ENCODE data around the gene DNMBP. TPM values are rescaled to one million over a fixed set of nuclear protein-coding genes. Genes with fewer than 3 reads are reported as not detected.
A peak's percentile ranks its signal among the peaks of the same experiment; 100 is the strongest.

Gene DNMBP
- total and polyA plus RNA-seq, 2 experiments from 2014 or later, result 12.4 to 18.5 TPM

- WGBS, 2 experiments (ENCODE audit: low coverage in 1 of 2, low lambda C conversion rate in 2 of 2, missing lambda C conversion rate in 2 of 2), result 68 to 80% methylated on average over 4 of the region's 4 CpGs
- Histone ChIP-seq H3K9me3 (ENCODE audit: low read depth) (no peaks in the 10 kb centered on the region), H3K9ac (no peak overlapping the region), H3K27ac (no peak overlapping the region), H3K9me2 (ENCODE audit: insufficient read depth) (no peaks in the 10 kb centered on the region), H3K79me2 (ENCODE audit: insufficient read depth) (peaks cover 100% of the 10 kb centered on the region), H3K4me3 (no peak overlapping the region), H2AFZ (no peak overlapping the region), H3K36me3 (ENCODE audit: low read depth) (no peaks in the 10 kb centered on the region; the same call in 1 of the 2 replicates), H3F3A (ENCODE audit: insufficient read depth) (peaks cover 13% of the 10 kb centered on the region), H3K4me1 (ENCODE audit: insufficient read depth) (peaks cover 27% of the 10 kb centered on the region), H3K27me3 (replicated peaks; ENCODE audit: insufficient read depth) (no peaks in the 10 kb centered on the region), H3K4me2 (ENCODE audit: unreplicated experiment) (no peak overlapping the region), H4K20me1 (ENCODE audit: insufficient read depth) (no peaks in the 10 kb centered on the region)
- in situ Hi-C loops (cut with MboI), result no loop called here
- DNase-seq, result peak; percentile 72
- TF ChIP-seq EZH2phosphoT487 (IDR thresholded peaks at IDR 0.05; ENCODE audit: insufficient read depth, low read depth) (no peak), EZH2 (IDR thresholded peaks at IDR 0.05; ENCODE audit: insufficient read depth, poor library complexity, severe bottlenecking) (no peak)
Measured at GRCh38 chr10:99920901-99921300, 88.8 kb downstream of the DNMBP start.

GRCh38 chr10:99920486-99920885 is 89.3 kb downstream of the DNMBP start:
- Histone ChIP-seq H3K4me3 (no peak overlapping the region), H3K36me3 (ENCODE audit: low read depth) (no peaks in the 10 kb centered on the region; the same call in 1 of the 2 replicates), H3K9ac (no peak overlapping the region), H3K9me3 (ENCODE audit: low read depth) (no peaks in the 10 kb centered on the region), H3F3A (ENCODE audit: insufficient read depth) (peaks cover 14% of the 10 kb centered on the region), H3K27me3 (replicated peaks; ENCODE audit: insufficient read depth) (no peaks in the 10 kb centered on the region), H3K9me2 (ENCODE audit: insufficient read depth) (no peaks in the 10 kb centered on the region), H3K27ac (no peak overlapping the region), H3K79me2 (ENCODE audit: insufficient read depth) (peaks cover 100% of the 10 kb centered on the region), H3K4me1 (ENCODE audit: insufficient read depth) (peaks cover 27% of the 10 kb centered on the region), H3K4me2 (ENCODE audit: unreplicated experiment) (no peak overlapping the region), H4K20me1 (ENCODE audit: insufficient read depth) (no peaks in the 10 kb centered on the region), H2AFZ (no peak overlapping the region)
- in situ Hi-C loops (cut with MboI), result no loop called here
- DNase-seq, result no peak
- WGBS, 2 experiments (ENCODE audit: low coverage in 1 of 2, low lambda C conversion rate in 2 of 2, missing lambda C conversion rate in 2 of 2), result 85 to 91% methylated on average over 5 of the region's 5 CpGs
- TF ChIP-seq EZH2 (IDR thresholded peaks at IDR 0.05; ENCODE audit: insufficient read depth, poor library complexity, severe bottlenecking), result no peak

- Histone ChIP-seq H3K36me3 (ENCODE audit: low read depth) (no peaks in the 10 kb centered on the region; the same call in 1 of the 2 replicates), H4K20me1 (ENCODE audit: insufficient read depth) (no peaks in the 10 kb centered on the region), H3K27ac (peak overlapping the region; percentile 73), H3K4me3 (peak overlapping the region; percentile 49), H3K9me2 (ENCODE audit: insufficient read depth) (no peaks in the 10 kb centered on the region), H3K4me1 (ENCODE audit: insufficient read depth) (peaks cover 27% of the 10 kb centered on the region), H3K9me3 (ENCODE audit: low read depth) (no peaks in the 10 kb centered on the region), H2AFZ (0 out of 2 replicates have a peak overlapping the region, but pooled peaks have one; percentile 2), H3K27me3 (replicated peaks; ENCODE audit: insufficient read depth) (no peaks in the 10 kb centered on the region), H3K79me2 (ENCODE audit: insufficient read depth) (peaks cover 100% of the 10 kb centered on the region), H3K9ac (peak overlapping the region; percentile 67), H3K4me2 (ENCODE audit: unreplicated experiment) (peak overlapping the region; percentile 72), H3F3A (ENCODE audit: insufficient read depth) (peaks cover 14% of the 10 kb centered on the region)
- 22 to 24% methylated on average over 10 of the region's 10 CpGs for WGBS, 2 experiments (ENCODE audit: low coverage in 1 of 2, low lambda C conversion rate in 2 of 2, missing lambda C conversion rate in 2 of 2)
- in situ Hi-C loops (cut with MboI), result no loop called here
- DNase-seq, result peak; percentile 81
- TF ChIP-seq EZH2phosphoT487 (IDR thresholded peaks at IDR 0.05; ENCODE audit: insufficient read depth, low read depth) (no peak), EZH2 (IDR thresholded peaks at IDR 0.05; ENCODE audit: insufficient read depth, poor library complexity, severe bottlenecking) (no peak)
Measured at GRCh38 chr10:99917963-99918825, 91.6 kb downstream of the DNMBP start.

- H2AFZ ChIP-seq, result no peak overlapping the region
- peaks cover 14% of the 10 kb centered on the region; the same call in 1 of the 2 replicates for H3F3A ChIP-seq (ENCODE audit: insufficient read depth)
- H3K79me2 ChIP-seq (ENCODE audit: insufficient read depth), result peaks cover 100% of the 10 kb centered on the region
- H3K9me3 ChIP-seq (ENCODE audit: low read depth), result no peaks in the 10 kb centered on the region
- H3K9me2 ChIP-seq (ENCODE audit: insufficient read depth), result no peaks in the 10 kb centered on the region
- H3K27me3 ChIP-seq (replicated peaks; ENCODE audit: insufficient read depth), result no peaks in the 10 kb centered on the region
- H3K4me2 ChIP-seq (ENCODE audit: unreplicated experiment), result no peak overlapping the region
- in situ Hi-C loops (cut with MboI), result no loop called here
- DNase-seq, result no peak
- no peaks in the 10 kb centered on the region; the same call in 1 of the 2 replicates for H3K36me3 ChIP-seq (ENCODE audit: low read depth)
- H3K4me1 ChIP-seq (ENCODE audit: insufficient read depth), result peaks cover 25% of the 10 kb centered on the region
- TF ChIP-seq EZH2 (IDR thresholded peaks at IDR 0.05; ENCODE audit: insufficient read depth, poor library complexity, severe bottlenecking), result no peak
- no peak for TF ChIP-seq EZH2phosphoT487 (IDR thresholded peaks at IDR 0.05; ENCODE audit: insufficient read depth, low read depth)
- 97% methylated on average over 5 of the region's 5 CpGs for WGBS, 2 experiments (ENCODE audit: low coverage in 1 of 2, low lambda C conversion rate in 2 of 2, missing lambda C conversion rate in 2 of 2)
- H3K27ac ChIP-seq, result no peak overlapping the region
- no peaks in the 10 kb centered on the region for H4K20me1 ChIP-seq (ENCODE audit: insufficient read depth)
- H3K9ac ChIP-seq, result no peak overlapping the region
- no peak overlapping the region for H3K4me3 ChIP-seq
Measured at GRCh38 chr10:99916776-99917175, 93.0 kb downstream of the DNMBP start.
